ENCODE data around the gene FCER1A. TPM values are rescaled to one million over a fixed set of nuclear protein-coding genes. Genes with fewer than 3 reads are reported as not detected.

Gene FCER1A
- total RNA-seq, 1 experiment from 2014 or later, result not detected

DNA sequence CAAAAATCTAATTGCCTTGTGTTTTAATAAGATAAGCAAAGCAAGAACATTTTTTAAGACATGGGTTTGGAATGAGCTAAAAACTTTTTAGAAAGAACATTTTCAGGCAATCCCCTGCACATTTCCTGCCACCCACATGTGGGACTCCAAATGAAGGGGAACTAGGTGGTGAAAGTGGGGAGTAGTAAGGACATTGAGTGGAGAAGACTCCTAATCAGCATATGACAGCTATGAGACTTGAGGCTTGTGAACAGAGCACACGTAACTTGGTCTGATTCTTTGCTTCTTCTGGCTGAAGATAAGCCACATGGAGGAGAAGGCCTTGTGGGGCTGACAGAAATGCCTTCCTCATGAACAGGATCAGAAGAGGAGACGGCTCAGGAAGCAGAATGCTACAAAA is 50.3 kb downstream of the FCER1A start:
- no peak for DNase-seq (ENCODE audit: low spot score)

Other genes with a start within 250 kb of the FCER1A start
- gene AIM2, start 225.6 kb upstream of the FCER1A start, total RNA-seq (2014; rRNA removed; shearing (Covaris generic)), result 39.5 and 42.8 TPM in 2 replicates
- gene CADM3, start 130.7 kb upstream of the FCER1A start, total RNA-seq (2014; rRNA removed; shearing (Covaris generic)), result 6.4 and 10.1 TPM in 2 replicates
- not detected in 2 replicates for gene ACKR1, start 97.5 kb upstream of the FCER1A start, total RNA-seq (2014; rRNA removed; shearing (Covaris generic))
- not detected in 2 replicates for gene OR10J4, start 129.9 kb downstream of the FCER1A start, total RNA-seq (2014; rRNA removed; shearing (Covaris generic))
- gene OR10J1, start 137.4 kb downstream of the FCER1A start, total RNA-seq (2014; rRNA removed; shearing (Covaris generic)), result not detected in 2 replicates
- not detected in 2 replicates for gene OR10J5, start 233.7 kb downstream of the FCER1A start, total RNA-seq (2014; rRNA removed; shearing (Covaris generic))